ENCODE measurements around the gene YPEL2. TPM values are rescaled to one million over a fixed set of nuclear protein-coding genes. Genes with fewer than 3 reads are reported as not detected.

YPEL2 gene
- polyA plus RNA-seq, 3 donors = 21.5 to 63.1 (median 25.1) TPM

DNA sequence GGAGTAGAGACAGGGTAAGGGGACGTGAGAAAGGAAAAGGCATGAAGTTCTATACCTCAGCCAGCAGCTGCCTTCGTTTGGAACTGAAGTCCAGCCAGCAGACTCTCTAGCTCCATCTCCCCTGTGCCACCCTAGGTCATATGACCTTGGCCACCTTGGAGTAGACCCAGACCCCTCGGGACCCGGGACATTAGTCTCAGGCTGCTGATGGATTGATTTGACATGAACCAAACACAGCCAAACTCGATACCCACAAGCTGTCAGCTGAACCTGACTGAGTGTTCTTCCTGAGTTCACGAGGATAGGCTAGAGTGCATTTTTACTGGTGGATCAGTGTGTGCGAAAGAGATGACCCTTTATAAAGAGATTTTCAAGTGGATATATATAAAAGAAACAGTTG lies 68.5 kb downstream of the YPEL2 start:
- Mint-ChIP-seq H3K36me3 (peaks cover 79 to 87% of the 10 kb centered on the region in 2 donors), H3K27ac (peak overlapping the region in 2 of 7 donors; percentile 32 to 42), H3K4me1 (peaks cover 12% of the 10 kb centered on the region), H3K27me3 (ENCODE audit: low read depth in 3 of 3) (peaks cover 0 to 1% (median 0%) of the 10 kb centered on the region in 3 donors), H3K4me3 (peak overlapping the region in 1 of 2 donors; percentile 20), H3K9me3 (no peaks in the 10 kb centered on the region)
- Histone ChIP-seq H3K4me2 (replicated peaks; ENCODE audit: extremely low read depth, low read length, poor library complexity, severe bottlenecking) (no peak overlapping the region), H3K9me3 (replicated peaks in 1 of 2; ENCODE audit: control insufficient read depth in 1 of 2, insufficient read depth in 1 of 2, low read length in 2 of 2) (no peaks in the 10 kb centered on the region), H3K9ac (ENCODE audit: insufficient read depth, low read length, poor library complexity, severe bottlenecking) (no peak overlapping the region), H3K4me3 (replicated peaks in 1 of 3; ENCODE audit: low read depth in 2 of 3, low read length in 3 of 3) (no peak overlapping the region), H4K20me1 (ENCODE audit: insufficient read depth, low read length) (peaks cover 49% of the 10 kb centered on the region), H2AFZ (ENCODE audit: insufficient read depth, low read depth, low read length, poor library complexity, severe bottlenecking) (no peak overlapping the region), H3K79me2 (ENCODE audit: insufficient read depth, low read length) (no peaks in the 10 kb centered on the region), H3K27me3 (ENCODE audit: control insufficient read depth in 2 of 2, insufficient read depth in 2 of 2, low read length in 2 of 2) (no peaks in the 10 kb centered on the region), H3K36me3 (replicated peaks in 1 of 2; ENCODE audit: control insufficient read depth in 1 of 2, insufficient read depth in 2 of 2, low read length in 2 of 2) (peaks cover 53 to 90% of the 10 kb centered on the region in 2 donors), H3K27ac (ENCODE audit: low read depth in 1 of 2, low read length in 2 of 2) (no peak overlapping the region), H3K4me1 (ENCODE audit: control insufficient read depth in 1 of 2, insufficient read depth in 2 of 2, low read length in 2 of 2) (no peaks in the 10 kb centered on the region)
- TF ChIP-seq, protein P1, sequence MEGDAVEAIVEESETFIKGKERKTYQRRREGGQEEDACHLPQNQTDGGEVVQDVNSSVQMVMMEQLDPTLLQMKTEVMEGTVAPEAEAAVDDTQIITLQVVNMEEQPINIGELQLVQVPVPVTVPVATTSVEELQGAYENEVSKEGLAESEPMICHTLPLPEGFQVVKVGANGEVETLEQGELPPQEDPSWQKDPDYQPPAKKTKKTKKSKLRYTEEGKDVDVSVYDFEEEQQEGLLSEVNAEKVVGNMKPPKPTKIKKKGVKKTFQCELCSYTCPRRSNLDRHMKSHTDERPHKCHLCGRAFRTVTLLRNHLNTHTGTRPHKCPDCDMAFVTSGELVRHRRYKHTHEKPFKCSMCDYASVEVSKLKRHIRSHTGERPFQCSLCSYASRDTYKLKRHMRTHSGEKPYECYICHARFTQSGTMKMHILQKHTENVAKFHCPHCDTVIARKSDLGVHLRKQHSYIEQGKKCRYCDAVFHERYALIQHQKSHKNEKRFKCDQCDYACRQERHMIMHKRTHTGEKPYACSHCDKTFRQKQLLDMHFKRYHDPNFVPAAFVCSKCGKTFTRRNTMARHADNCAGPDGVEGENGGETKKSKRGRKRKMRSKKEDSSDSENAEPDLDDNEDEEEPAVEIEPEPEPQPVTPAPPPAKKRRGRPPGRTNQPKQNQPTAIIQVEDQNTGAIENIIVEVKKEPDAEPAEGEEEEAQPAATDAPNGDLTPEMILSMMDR (IDR thresholded peaks at IDR 0.05) = no peak
- DNase-seq = no peak
- intact Hi-C loops (cut with micrococcal nuclease) = no loop called here
- WGBS (ENCODE audit: insufficient coverage) = 96% methylated on average over 3 of the region's 7 CpGs

DNA sequence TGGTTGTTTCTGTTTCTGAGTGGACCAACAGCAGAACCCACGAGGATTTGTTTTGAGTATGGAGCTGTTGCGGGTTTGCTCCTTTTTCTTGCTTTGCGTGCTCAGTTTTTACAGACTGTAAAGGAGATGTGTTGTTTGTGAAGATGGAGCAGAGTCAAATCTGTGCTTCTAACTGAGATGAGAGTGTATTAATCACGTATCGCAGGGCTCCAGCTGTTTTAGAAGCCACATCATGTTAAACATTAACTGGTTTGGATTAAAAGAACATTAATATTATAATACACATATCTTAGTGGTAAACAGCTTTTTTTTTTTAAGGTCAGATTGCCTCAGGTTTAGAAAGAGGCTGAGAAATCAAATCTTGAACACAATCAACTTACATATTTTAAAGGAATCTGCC lies 69.4 kb downstream of the YPEL2 start:
- peaks cover 13% of the 10 kb centered on the region for H3K4me1 Mint-ChIP-seq
- peaks cover 79 to 85% of the 10 kb centered on the region in 2 donors for H3K36me3 Mint-ChIP-seq
- no peak overlapping the region for H3K4me3 Mint-ChIP-seq
- Histone ChIP-seq H3K4me1 (ENCODE audit: control insufficient read depth in 1 of 2, insufficient read depth in 2 of 2, low read length in 2 of 2) (no peaks in the 10 kb centered on the region), H2AFZ (ENCODE audit: insufficient read depth, low read depth, low read length, poor library complexity, severe bottlenecking) (no peak overlapping the region), H3K4me3 (replicated peaks in 1 of 3; ENCODE audit: low read depth in 2 of 3, low read length in 3 of 3) (no peak overlapping the region), H3K36me3 (replicated peaks in 1 of 2; ENCODE audit: control insufficient read depth in 1 of 2, insufficient read depth in 2 of 2, low read length in 2 of 2) (peaks cover 50 to 86% of the 10 kb centered on the region in 2 donors), H3K27ac (ENCODE audit: low read depth in 1 of 2, low read length in 2 of 2) (no peak overlapping the region), H3K9ac (ENCODE audit: insufficient read depth, low read length, poor library complexity, severe bottlenecking) (no peak overlapping the region), H3K27me3 (ENCODE audit: control insufficient read depth in 2 of 2, insufficient read depth in 2 of 2, low read length in 2 of 2) (no peaks in the 10 kb centered on the region), H4K20me1 (ENCODE audit: insufficient read depth, low read length) (peaks cover 44% of the 10 kb centered on the region), H3K4me2 (replicated peaks; ENCODE audit: extremely low read depth, low read length, poor library complexity, severe bottlenecking) (no peak overlapping the region), H3K9me3 (replicated peaks in 1 of 2; ENCODE audit: control insufficient read depth in 1 of 2, insufficient read depth in 1 of 2, low read length in 2 of 2) (no peaks in the 10 kb centered on the region), H3K79me2 (ENCODE audit: insufficient read depth, low read length) (no peaks in the 10 kb centered on the region)
- no peaks in the 10 kb centered on the region for H3K9me3 Mint-ChIP-seq
- no peak overlapping the region for H3K27ac Mint-ChIP-seq
- WGBS (ENCODE audit: insufficient coverage) = no CpG with 5 or more reads among the region's 5 CpGs
- intact Hi-C loops (cut with micrococcal nuclease) = no loop called here
- TF ChIP-seq, protein P1 (IDR thresholded peaks at IDR 0.05) = no peak
- peaks cover 0 to 1% (median 0%) of the 10 kb centered on the region in 3 donors for H3K27me3 Mint-ChIP-seq (ENCODE audit: low read depth in 3 of 3)
- DNase-seq = no peak

Data from CD14-positive monocyte (primary cell).